PC-3 (cell line): Measurements from ENCODE around the gene RHOH.

Experiments
- CTCF ChIP-seq: fragments of 300-600 bp; sonication (generic); conservative IDR thresholded peaks from 2 replicates; pipeline ENCODE4 v1.5.1; 2017; ENCODE audit warnings: antibody characterized with exemption, low read depth, mild to moderate bottlenecking, low read length
- EZH2 ChIP-seq: fragments of 300-600 bp; sonication (generic); IDR thresholded peaks from one replicate; pipeline ENCODE4 v1.6.1; 2017; ENCODE audit warnings: antibody characterized with exemption, mild to moderate bottlenecking, low read length; ENCODE audit not compliant: unreplicated experiment
- EZH2phosphoT487 ChIP-seq: fragments of 300-600 bp; sonication (generic); IDR thresholded peaks from 2 replicates; pipeline ENCODE4 v1.6.1; 2018; ENCODE audit warnings: mild to moderate bottlenecking, antibody characterized with exemption, low read length, borderline replicate concordance

GRCh38 chr4:40210776-40211175 is 13.9 kb downstream of the RHOH start:
- TF ChIP-seq CTCF (no peak), EZH2phosphoT487 (no peak), EZH2 (no peak)
